Upper lobe of left lung (tissue), 6 donors: Measurements from ENCODE around the gene RPRML. TPM values are rescaled to one million over a fixed set of nuclear protein-coding genes. Genes with fewer than 3 reads are reported as not detected.

Experiments
- ATAC-seq, 2 donors: fragments of 200-7000 bp; cut with Tn5 transposase; one replicate each; pipeline ENCODE4 v1.9.1; 2022; ENCODE audit warnings: mild to moderate bottlenecking in 2 of 2, moderate library complexity in 2 of 2; ENCODE audit not compliant: low FRiP score in 2 of 2
- DNase-seq, 2 donors: peaks; one replicate each; pipeline ENCODE4 v3.0.0-alpha.2; 2019 to 2020
- H3K27ac ChIP-seq, 4 donors: fragments of 200-600 bp; sonication (generic); one replicate each; pipeline ENCODE4 v1.5.1; 2016 to 2019
- H3K27me3 ChIP-seq, 4 donors: fragments of 200-600 bp; sonication (generic); one replicate each; pipeline ENCODE4 v1.5.1; 2017 to 2019
- H3K36me3 ChIP-seq, 4 donors: fragments of 200-600 bp; sonication (generic); one replicate each; pipeline ENCODE4 v1.5.1; 2016 to 2019
- H3K4me1 ChIP-seq, 4 donors: fragments of 200-600 bp; sonication (generic); one replicate each; pipeline ENCODE4 v1.5.1; 2018 to 2019
- H3K4me3 ChIP-seq, 4 donors: fragments of 200-600 bp; sonication (generic); one replicate each; pipeline ENCODE4 v1.5.1; 2017 to 2019; ENCODE audit warnings: mild to moderate bottlenecking in 2 of 4, moderate library complexity in 1 of 4
- H3K9me3 ChIP-seq, 4 donors: fragments of 200-600 bp; sonication (generic); one replicate each; pipeline ENCODE4 v1.5.1; 2018 to 2019
- EP300 ChIP-seq, 4 donors: sonication (generic); formaldehyde crosslinking; IDR thresholded peaks; one replicate each; pipeline ENCODE4 v1.5.1; 2017; ENCODE audit warnings: antibody characterized with exemption in 4 of 4, control low read depth in 2 of 4
- POLR2A ChIP-seq, 4 donors: fragments of 450-650 bp; IDR thresholded peaks; one replicate each; pipeline ENCODE4 v1.5.1; 2016 to 2017; ENCODE audit warnings: antibody characterized with exemption in 4 of 4, mild to moderate bottlenecking in 2 of 4
- POLR2AphosphoS5 ChIP-seq, 2 donors: sonication (generic); formaldehyde crosslinking; IDR thresholded peaks; one replicate each; pipeline ENCODE4 v1.5.1; 2017; ENCODE audit warnings: antibody characterized with exemption in 2 of 2
- WGBS, 2 donors: methylation state at CpG; one replicate each; pipeline ENCODE4 v1.1.5; 2017 to 2018; 5-methylcytosine and 5-hydroxymethylcytosine counted together
- total RNA-seq, 6 donors: library from RNA; depleted of rRNA in 4 of 6; stranded (reverse); fragments of >200 nt in 4 of 6; gene quantifications; one replicate each; pipeline versions ENCODE4 v1.1.0 to v1.2.1, GENCODE V29; 2016 to 2021
- TF ChIP-seq, protein P1 (sequence below), 6 experiments: fragments of 450-650 bp in 4 of 6; fragments of 200-600 bp in 2 of 6; sonication (generic) in 2 of 6; IDR thresholded peaks; one replicate each; pipeline ENCODE4 v1.5.1; 2016 to 2019; ENCODE audit warnings: antibody characterized with exemption in 6 of 6
- donor health status: DM: no; HTN: no; CAD: no; lungs with moderate emphysema.
- donor health status: DM: no; HTN: yes; CAD: no; lungs with severe emphysema.

RPRML gene
- total RNA-seq, 6 donors from 2014 or later, result 0.30 to 3.9 (median 0.91) TPM; not detected in 3

- H3K36me3 ChIP-seq, result peaks cover 0 to 7% (median 0%) of the 10 kb centered on the region in 4 donors
- 75 to 76% methylated on average over 9 of the region's 9 CpGs for WGBS, 2 donors
Measured at GRCh38 chr17:46952115-46952514, 26.9 kb downstream of the RPRML start.

DNA sequence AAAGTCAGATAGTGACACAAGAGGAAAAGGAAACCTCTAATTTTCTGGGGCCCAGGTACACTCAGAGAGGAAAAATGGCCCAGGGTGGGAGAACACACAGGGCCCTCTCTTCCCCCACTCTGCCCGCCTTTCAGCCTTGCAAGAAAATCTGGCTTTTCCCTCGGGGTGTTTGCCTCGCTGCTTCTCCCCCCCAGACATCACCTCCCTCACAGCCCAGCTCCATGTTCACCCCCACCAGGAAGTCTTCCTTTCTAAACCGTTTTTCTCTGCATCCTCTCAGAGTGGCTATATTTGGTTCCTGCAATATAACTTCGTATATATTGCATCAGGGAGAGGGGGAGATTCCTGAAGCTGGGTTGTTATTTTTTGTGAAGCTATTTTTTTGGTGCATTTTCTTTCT, 27.3 kb downstream of the RPRML start:
- Histone ChIP-seq H3K9me3 (no peaks in the 10 kb centered on the region), H3K4me3 (no peak overlapping the region), H3K27ac (no peak overlapping the region), H3K4me1 (no peaks in the 10 kb centered on the region), H3K36me3 (peaks cover 0 to 7% (median 0%) of the 10 kb centered on the region in 4 donors), H3K27me3 (no peaks in the 10 kb centered on the region)
- TF ChIP-seq POLR2A (IDR thresholded peaks at IDR 0.05) (no peak), EP300 (IDR thresholded peaks at IDR 0.05) (no peak), POLR2AphosphoS5 (IDR thresholded peaks at IDR 0.05) (no peak)
- TF ChIP-seq, protein P1, sequence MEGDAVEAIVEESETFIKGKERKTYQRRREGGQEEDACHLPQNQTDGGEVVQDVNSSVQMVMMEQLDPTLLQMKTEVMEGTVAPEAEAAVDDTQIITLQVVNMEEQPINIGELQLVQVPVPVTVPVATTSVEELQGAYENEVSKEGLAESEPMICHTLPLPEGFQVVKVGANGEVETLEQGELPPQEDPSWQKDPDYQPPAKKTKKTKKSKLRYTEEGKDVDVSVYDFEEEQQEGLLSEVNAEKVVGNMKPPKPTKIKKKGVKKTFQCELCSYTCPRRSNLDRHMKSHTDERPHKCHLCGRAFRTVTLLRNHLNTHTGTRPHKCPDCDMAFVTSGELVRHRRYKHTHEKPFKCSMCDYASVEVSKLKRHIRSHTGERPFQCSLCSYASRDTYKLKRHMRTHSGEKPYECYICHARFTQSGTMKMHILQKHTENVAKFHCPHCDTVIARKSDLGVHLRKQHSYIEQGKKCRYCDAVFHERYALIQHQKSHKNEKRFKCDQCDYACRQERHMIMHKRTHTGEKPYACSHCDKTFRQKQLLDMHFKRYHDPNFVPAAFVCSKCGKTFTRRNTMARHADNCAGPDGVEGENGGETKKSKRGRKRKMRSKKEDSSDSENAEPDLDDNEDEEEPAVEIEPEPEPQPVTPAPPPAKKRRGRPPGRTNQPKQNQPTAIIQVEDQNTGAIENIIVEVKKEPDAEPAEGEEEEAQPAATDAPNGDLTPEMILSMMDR (IDR thresholded peaks at IDR 0.05), result no peak
- 19 to 21% methylated on average over 5 of the region's 5 CpGs for WGBS, 2 donors
- DNase-seq (no peak), ATAC-seq (no peak)

More at GRCh38 chr17:46952115-46952514, 26.9 kb downstream of the RPRML start:
- H3K4me1 ChIP-seq, result no peaks in the 10 kb centered on the region
- no peaks in the 10 kb centered on the region for H3K27me3 ChIP-seq
- no peaks in the 10 kb centered on the region for H3K9me3 ChIP-seq
- no peak overlapping the region for H3K27ac ChIP-seq
- no peak for TF ChIP-seq POLR2A (IDR thresholded peaks at IDR 0.05)
- H3K4me3 ChIP-seq, result no peak overlapping the region
- DNase-seq (no peak), ATAC-seq (peak in 1 of 2 donors; percentile 14)

GRCh38 chr17:46950997-46951621, 27.9 kb downstream of the RPRML start:
- WGBS, 2 donors, result 59 to 72% methylated on average over 11 to 16 of the region's 16 CpGs
- Histone ChIP-seq H3K27me3 (no peaks in the 10 kb centered on the region), H3K4me3 (no peak overlapping the region), H3K4me1 (no peaks in the 10 kb centered on the region), H3K9me3 (no peaks in the 10 kb centered on the region), H3K36me3 (peaks cover 0 to 7% (median 0%) of the 10 kb centered on the region in 4 donors), H3K27ac (no peak overlapping the region)
- DNase-seq (peak in 1 of 2 donors; percentile 48), ATAC-seq (peak; percentile 31 to 38)
- TF ChIP-seq EP300 (IDR thresholded peaks at IDR 0.05) (no peak), POLR2A (IDR thresholded peaks at IDR 0.05) (no peak), POLR2AphosphoS5 (IDR thresholded peaks at IDR 0.05) (no peak)
- TF ChIP-seq, protein P1 (IDR thresholded peaks at IDR 0.05), result no peak

- WGBS, 2 donors, result 52 to 84% methylated on average over 3 to 7 of the region's 7 CpGs
- TF ChIP-seq POLR2A (IDR thresholded peaks at IDR 0.05) (no peak), POLR2AphosphoS5 (IDR thresholded peaks at IDR 0.05) (no peak), EP300 (IDR thresholded peaks at IDR 0.05) (no peak)
- TF ChIP-seq, protein P1 (IDR thresholded peaks at IDR 0.05), result no peak
- Histone ChIP-seq H3K27ac (no peak overlapping the region), H3K9me3 (no peaks in the 10 kb centered on the region), H3K4me3 (no peak overlapping the region), H3K4me1 (no peaks in the 10 kb centered on the region), H3K36me3 (peaks cover 0 to 7% (median 0%) of the 10 kb centered on the region in 4 donors), H3K27me3 (no peaks in the 10 kb centered on the region)
- DNase-seq, result peak in 1 of 2 donors; percentile 25
- peak in 1 of 2 donors; percentile 10 for ATAC-seq
Measured at GRCh38 chr17:46950342-46950996, 28.6 kb downstream of the RPRML start.

DNA sequence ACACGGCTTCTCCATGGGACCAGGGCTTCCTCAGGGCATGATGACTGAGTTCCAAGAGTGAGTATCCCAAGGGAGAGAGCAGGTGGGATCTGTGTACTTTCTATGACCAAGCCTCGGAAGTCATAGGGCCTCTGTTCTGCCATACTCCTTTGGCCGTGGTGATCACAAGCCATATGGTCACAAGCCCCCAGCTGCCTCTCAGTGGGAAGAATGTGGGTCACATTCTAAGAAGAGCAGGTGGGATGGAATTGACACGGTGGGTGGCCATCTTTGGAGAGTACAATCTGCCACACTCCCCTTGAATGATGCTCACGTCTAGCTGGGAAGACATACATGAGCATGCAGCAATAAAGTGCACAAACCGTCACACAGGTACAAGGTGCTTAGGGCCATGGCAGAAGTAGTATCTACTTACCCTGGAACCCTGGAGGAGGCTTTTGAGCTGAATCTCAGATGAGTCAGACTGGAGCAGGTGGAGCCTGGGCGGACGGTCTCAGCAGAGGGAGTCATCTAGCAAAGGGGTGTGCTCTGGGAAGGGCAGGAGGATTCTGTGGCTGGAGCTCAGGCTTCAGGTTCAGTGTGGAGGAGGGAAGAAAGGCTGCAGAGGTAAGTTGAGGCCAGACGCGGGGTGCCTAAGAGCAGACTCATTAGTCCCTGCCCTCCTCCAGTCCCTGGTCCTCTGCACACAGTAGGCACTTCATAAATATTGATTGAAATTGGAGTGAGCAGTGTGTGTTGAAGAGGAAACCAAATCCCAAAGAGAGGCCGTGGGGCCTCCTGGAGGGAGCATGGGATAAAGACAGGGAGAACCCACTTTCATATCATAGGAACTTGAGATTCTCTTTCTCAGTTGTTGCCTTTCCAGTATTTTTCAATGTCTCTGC, 29.5 kb downstream of the RPRML start:
- 84 to 93% methylated on average over 8 to 11 of the region's 11 CpGs for WGBS, 2 donors
- TF ChIP-seq, protein P1 (IDR thresholded peaks at IDR 0.05), result no peak
- TF ChIP-seq EP300 (IDR thresholded peaks at IDR 0.05) (no peak), POLR2A (IDR thresholded peaks at IDR 0.05) (no peak), POLR2AphosphoS5 (IDR thresholded peaks at IDR 0.05) (no peak)
- no peak overlapping the region for H3K4me3 ChIP-seq
- H3K9me3 ChIP-seq, result no peaks in the 10 kb centered on the region
- DNase-seq (no peak), ATAC-seq (no peak)
- peaks cover 0 to under 1% (median 0%) of the 10 kb centered on the region in 4 donors for H3K4me1 ChIP-seq
- H3K27ac ChIP-seq, result no peak overlapping the region
- H3K36me3 ChIP-seq, result peaks cover 0 to 7% (median 0%) of the 10 kb centered on the region in 4 donors
- no peaks in the 10 kb centered on the region for H3K27me3 ChIP-seq
